Lower leg skin (tissue), 3 donors: ENCODE data around the gene SPINK8.

Experiments used
- CTCF ChIP-seq, 3 donors: fragments of 450-650 bp; IDR thresholded peaks; one replicate each; pipeline ENCODE4 v1.5.1; 2016; ENCODE audit warnings: antibody characterized with exemption in 3 of 3, mild to moderate bottlenecking in 3 of 3, moderate library complexity in 2 of 3
- POLR2A ChIP-seq, 2 donors: fragments of 450-650 bp; IDR thresholded peaks; one replicate each; pipeline ENCODE4 v1.6.1; 2016 to 2017; ENCODE audit warnings: antibody characterized with exemption in 2 of 2, mild to moderate bottlenecking in 1 of 2, moderate library complexity in 1 of 2

- TF ChIP-seq CTCF (IDR thresholded peaks at IDR 0.05), result no peak
- no peak for TF ChIP-seq POLR2A (IDR thresholded peaks at IDR 0.05)
These were observed 56.4 kb downstream of the SPINK8 start for GRCh38 chr3:48276911-48277641.
